ENCODE results near the gene NSRP1.

Gene NSRP1

DNA sequence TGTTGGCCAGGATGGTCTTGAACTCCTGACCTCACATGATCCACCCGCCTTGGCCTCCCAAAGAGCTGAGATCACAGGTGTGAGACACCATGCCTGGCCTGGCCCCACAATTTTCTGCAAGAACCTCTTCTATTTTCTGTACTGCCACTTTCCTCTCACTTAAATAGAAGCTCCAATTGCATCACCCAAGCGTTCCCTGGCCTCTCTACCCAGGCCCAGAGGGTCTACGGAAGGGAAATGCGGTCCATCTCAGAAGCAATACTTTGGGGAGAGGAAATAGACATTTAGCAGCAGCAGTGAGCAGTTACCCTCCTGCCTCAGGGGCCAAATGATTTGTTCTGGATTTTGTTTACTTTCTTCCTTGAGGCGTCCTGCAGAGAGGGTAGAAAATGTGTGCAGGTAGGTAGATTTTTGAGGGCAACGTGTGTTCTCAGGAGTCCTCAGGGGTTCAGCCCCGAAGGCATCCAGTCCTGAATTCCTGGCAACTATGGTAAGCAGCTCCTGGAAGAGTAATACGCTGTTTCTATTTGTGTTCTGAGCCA is 107.9 kb downstream of the NSRP1 start (continued):
- TF ChIP-seq, protein P1, sequence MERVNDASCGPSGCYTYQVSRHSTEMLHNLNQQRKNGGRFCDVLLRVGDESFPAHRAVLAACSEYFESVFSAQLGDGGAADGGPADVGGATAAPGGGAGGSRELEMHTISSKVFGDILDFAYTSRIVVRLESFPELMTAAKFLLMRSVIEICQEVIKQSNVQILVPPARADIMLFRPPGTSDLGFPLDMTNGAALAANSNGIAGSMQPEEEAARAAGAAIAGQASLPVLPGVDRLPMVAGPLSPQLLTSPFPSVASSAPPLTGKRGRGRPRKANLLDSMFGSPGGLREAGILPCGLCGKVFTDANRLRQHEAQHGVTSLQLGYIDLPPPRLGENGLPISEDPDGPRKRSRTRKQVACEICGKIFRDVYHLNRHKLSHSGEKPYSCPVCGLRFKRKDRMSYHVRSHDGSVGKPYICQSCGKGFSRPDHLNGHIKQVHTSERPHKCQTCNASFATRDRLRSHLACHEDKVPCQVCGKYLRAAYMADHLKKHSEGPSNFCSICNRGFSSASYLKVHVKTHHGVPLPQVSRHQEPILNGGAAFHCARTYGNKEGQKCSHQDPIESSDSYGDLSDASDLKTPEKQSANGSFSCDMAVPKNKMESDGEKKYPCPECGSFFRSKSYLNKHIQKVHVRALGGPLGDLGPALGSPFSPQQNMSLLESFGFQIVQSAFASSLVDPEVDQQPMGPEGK (tag by site-specific recombination; IDR thresholded peaks at IDR 0.05), result no peak
- TF ChIP-seq, protein P2, sequence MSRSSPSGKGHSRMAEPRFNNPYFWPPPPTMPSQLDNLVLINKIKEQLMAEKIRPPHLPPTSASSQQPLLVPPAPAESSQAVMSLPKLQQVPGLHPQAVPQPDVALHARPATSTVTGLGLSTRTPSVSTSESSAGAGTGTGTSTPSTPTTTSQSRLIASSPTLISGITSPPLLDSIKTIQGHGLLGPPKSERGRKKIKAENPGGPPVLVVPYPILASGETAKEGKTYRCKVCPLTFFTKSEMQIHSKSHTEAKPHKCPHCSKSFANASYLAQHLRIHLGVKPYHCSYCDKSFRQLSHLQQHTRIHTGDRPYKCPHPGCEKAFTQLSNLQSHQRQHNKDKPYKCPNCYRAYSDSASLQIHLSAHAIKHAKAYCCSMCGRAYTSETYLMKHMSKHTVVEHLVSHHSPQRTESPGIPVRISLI (tag by site-specific recombination; IDR thresholded peaks at IDR 0.05), result no peak
- TF ChIP-seq ZNF677 (tag by site-specific recombination; IDR thresholded peaks at IDR 0.05) (no peak), ZNF555 (tag by site-specific recombination; conservative IDR thresholded peaks at IDR 0.05) (no peak), ZNF302 (tag by site-specific recombination; IDR thresholded peaks at IDR 0.05; ENCODE audit: low read depth) (no peak), ZNF600 (tag by site-specific recombination; IDR thresholded peaks at IDR 0.05) (no peak)
- TF ChIP-seq, protein P3, sequence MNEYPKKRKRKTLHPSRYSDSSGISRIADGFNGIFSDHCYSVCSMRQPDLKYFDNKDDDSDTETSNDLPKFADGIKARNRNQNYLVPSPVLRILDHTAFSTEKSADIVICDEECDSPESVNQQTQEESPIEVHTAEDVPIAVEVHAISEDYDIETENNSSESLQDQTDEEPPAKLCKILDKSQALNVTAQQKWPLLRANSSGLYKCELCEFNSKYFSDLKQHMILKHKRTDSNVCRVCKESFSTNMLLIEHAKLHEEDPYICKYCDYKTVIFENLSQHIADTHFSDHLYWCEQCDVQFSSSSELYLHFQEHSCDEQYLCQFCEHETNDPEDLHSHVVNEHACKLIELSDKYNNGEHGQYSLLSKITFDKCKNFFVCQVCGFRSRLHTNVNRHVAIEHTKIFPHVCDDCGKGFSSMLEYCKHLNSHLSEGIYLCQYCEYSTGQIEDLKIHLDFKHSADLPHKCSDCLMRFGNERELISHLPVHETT (tag by site-specific recombination; IDR thresholded peaks at IDR 0.05), result no peak

DNA sequence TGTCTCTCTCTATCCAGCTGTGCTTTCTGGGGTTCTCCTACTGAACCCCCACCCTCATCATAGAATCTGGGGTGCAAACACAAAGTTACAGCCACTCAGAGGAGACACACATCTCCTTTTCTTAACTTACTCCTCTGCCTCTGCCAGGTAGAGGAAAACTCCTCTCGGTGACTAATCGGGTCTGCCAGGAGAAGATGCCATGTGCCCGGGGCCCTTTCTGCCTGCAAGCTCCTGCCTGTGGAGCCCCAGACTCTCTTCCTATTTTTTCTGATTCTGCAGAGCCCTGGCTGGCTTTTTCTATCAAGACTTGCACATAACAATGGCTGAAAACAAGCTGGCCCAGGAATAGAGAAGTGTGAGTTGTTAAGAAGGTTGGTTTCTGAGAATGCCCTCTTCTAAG is 108.5 kb downstream of the NSRP1 start:
- ChIA-PET POLR2A (interaction anchor here (0.6 to 0.7 kb wide), 2 partner anchors 30 to 463 kb away, joined by 3 read pairs; no protein-coding TSS in a partner anchor), CTCF (interaction anchor here (0.6 to 1.7 kb wide), 4 partner anchors 24 to 474 kb away, joined by 3 to 6 read pairs (median 4); no protein-coding TSS in a partner anchor)

DNA sequence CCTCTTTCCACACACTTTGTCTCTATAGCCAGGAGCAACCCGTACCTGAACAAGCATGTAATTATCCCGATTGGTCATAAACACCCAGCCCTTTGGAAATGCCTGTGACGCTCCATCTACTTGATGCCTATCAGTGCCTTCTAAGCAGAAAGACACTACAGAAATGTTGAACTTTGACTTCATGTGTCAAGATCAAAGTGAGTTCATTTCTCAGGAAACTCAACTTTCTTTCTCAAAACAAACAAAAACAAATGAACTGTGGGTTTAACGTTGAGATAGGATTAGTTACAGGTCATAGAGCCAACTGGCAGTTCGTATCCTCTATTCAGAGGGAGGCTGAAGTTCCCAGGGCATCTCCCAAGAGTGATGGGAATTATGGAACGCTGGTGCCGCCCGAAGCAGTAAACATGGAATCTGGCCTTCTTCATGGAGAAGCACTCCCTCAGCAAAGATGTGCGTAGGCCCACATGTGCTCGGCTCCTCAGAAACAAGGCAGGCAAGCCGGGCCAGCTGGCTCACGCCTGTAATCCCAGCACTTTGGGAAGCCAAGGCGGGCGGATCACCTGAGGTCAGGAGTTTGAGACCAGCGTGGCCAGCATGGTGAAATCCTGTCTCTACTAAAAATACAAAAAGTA is 109.4 kb downstream of the NSRP1 start:
- TF ChIP-seq ZFP41 (tag by site-specific recombination; IDR thresholded peaks at IDR 0.05; ENCODE audit: borderline replicate concordance) (no peak), TCF7L2 (IDR thresholded peaks at IDR 0.05; ENCODE audit: borderline replicate concordance, low read depth, low read length) (peak; percentile 89), SP7 (tag by site-specific recombination; IDR thresholded peaks at IDR 0.05) (peak; percentile 79)
- POLR2A ChIA-PET, result no interaction called here
- Histone ChIP-seq H3K9me3 (ENCODE audit: control insufficient read depth, insufficient read depth, low read depth, low read length) (no peaks in the 10 kb centered on the region), H3K4me1 (ENCODE audit: control insufficient read depth, insufficient read depth, low read length) (no peaks in the 10 kb centered on the region), H3K36me3 (ENCODE audit: control insufficient read depth in 2 of 2, insufficient read depth in 1 of 2, low read length in 2 of 2) (no peaks in the 10 kb centered on the region), H3K27ac (ENCODE audit: extremely low read depth, low read depth, low read length) (no peak overlapping the region), H3K4me3 (ENCODE audit: low read depth, low read length) (no peak overlapping the region)
- CTCF ChIA-PET, result interaction anchor here (0.6 to 1.5 kb wide), 4 partner anchors 25 to 1744 kb away, joined by 3 to 6 read pairs (median 4); no protein-coding TSS in a partner anchor

More for the DNA sequence above, 108.5 kb downstream of the NSRP1 start:
- Histone ChIP-seq H3K4me3 (ENCODE audit: low read depth, low read length) (no peak overlapping the region), H3K9me3 (ENCODE audit: control insufficient read depth, insufficient read depth, low read depth, low read length) (no peaks in the 10 kb centered on the region), H3K27ac (ENCODE audit: extremely low read depth, low read depth, low read length) (no peak overlapping the region), H3K36me3 (ENCODE audit: control insufficient read depth in 2 of 2, insufficient read depth in 1 of 2, low read length in 2 of 2) (no peaks in the 10 kb centered on the region), H3K4me1 (ENCODE audit: control insufficient read depth, insufficient read depth, low read length) (no peaks in the 10 kb centered on the region)
- TF ChIP-seq ZBTB20 (tag by site-specific recombination; IDR thresholded peaks at IDR 0.05) (peak; percentile 75), ZNF600 (tag by site-specific recombination; IDR thresholded peaks at IDR 0.05) (no peak)

DNA sequence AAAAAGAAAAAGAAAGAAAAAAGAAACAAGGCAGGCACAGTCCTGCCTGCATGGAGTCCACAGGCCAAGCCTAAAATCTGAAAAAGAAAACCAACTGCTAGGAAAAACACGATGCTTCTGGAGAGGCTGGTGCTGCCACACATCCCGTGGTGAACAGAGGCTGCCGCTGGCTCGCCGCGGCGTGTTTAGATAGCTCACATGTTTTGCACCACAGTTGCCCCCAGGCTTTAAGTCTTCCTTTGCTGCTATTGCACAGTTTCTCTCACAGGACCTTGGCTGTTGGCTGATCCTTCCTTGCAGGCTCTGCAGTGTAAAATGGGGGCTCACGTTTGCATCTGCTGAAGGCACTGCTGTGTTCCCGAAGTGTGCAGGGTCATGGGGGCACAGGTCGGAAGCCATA is 110.3 kb downstream of the NSRP1 start:
- no peak overlapping the region for H3K4me3 ChIP-seq (ENCODE audit: low read depth, low read length)
- no peak overlapping the region for H3K27ac ChIP-seq (ENCODE audit: extremely low read depth, low read depth, low read length)
- ChIA-PET POLR2A (no interaction called here), CTCF (interaction anchor here (1.2 kb wide), 1 partner anchor 122 kb away, joined by 3 read pairs; no protein-coding TSS in a partner anchor)
- TF ChIP-seq ZNF530 (tag by site-specific recombination; IDR thresholded peaks at IDR 0.05; ENCODE audit: low read depth) (no peak), ZNF169 (tag by site-specific recombination; IDR thresholded peaks at IDR 0.05) (no peak), ZNF391 (tag by site-specific recombination; IDR thresholded peaks at IDR 0.05; ENCODE audit: borderline replicate concordance, low read depth) (no peak), SCRT1 (tag by site-specific recombination; IDR thresholded peaks at IDR 0.05; ENCODE audit: borderline replicate concordance) (no peak), ZNF37A (tag by site-specific recombination; IDR thresholded peaks at IDR 0.05) (no peak), ZEB2 (tag by site-specific recombination; IDR thresholded peaks at IDR 0.05) (no peak)
- H3K9me3 ChIP-seq (ENCODE audit: control insufficient read depth, insufficient read depth, low read depth, low read length), result no peaks in the 10 kb centered on the region
- H3K4me1 ChIP-seq (ENCODE audit: control insufficient read depth, insufficient read depth, low read length), result no peaks in the 10 kb centered on the region
- no peaks in the 10 kb centered on the region for H3K36me3 ChIP-seq (ENCODE audit: control insufficient read depth in 2 of 2, insufficient read depth in 1 of 2, low read length in 2 of 2)
